ENCODE data around the gene LHFPL6.

DNA sequence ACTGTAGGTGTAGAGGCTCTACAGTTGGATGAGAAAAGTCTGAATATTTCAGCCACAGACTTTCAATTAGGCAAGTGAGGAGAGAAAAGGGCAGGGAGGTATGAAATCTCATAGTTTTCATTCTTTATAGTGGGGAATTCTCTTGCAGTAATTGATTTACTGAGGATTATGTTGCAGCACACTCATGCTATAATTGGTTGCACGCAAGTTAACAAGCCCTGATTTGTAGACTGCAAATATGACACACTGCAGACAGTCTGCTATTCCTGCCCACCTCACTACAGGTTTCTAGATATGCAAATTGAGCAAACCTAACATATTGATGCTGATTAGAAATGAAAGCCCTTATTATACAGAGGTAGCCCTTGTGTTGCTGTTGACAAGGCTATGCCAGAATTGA, 139.4 kb downstream of the LHFPL6 start:
- TF ChIP-seq, protein P1, sequence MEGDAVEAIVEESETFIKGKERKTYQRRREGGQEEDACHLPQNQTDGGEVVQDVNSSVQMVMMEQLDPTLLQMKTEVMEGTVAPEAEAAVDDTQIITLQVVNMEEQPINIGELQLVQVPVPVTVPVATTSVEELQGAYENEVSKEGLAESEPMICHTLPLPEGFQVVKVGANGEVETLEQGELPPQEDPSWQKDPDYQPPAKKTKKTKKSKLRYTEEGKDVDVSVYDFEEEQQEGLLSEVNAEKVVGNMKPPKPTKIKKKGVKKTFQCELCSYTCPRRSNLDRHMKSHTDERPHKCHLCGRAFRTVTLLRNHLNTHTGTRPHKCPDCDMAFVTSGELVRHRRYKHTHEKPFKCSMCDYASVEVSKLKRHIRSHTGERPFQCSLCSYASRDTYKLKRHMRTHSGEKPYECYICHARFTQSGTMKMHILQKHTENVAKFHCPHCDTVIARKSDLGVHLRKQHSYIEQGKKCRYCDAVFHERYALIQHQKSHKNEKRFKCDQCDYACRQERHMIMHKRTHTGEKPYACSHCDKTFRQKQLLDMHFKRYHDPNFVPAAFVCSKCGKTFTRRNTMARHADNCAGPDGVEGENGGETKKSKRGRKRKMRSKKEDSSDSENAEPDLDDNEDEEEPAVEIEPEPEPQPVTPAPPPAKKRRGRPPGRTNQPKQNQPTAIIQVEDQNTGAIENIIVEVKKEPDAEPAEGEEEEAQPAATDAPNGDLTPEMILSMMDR (conservative IDR thresholded peaks at IDR 0.05) = no peak
- TF ChIP-seq EZH2 (IDR thresholded peaks at IDR 0.05; ENCODE audit: low read depth) = no peak

Measured in PC-9 (cell line).